Stomach (tissue), 9 donors: Measurements from ENCODE around the gene SHISAL1. TPM values are rescaled to one million over a fixed set of nuclear protein-coding genes. Genes with fewer than 3 reads are reported as not detected.

Source experiments
- DNase-seq, 2 donors: peaks; one replicate each; pipeline versions ENCODE4 v3.0.0 to v3.0.0-alpha.2; 2013 to 2019
- H3K27ac ChIP-seq, 5 donors: fragments of 200-600 bp in 4 of 5; sonication (generic) in 4 of 5; one replicate each; pipeline ENCODE4 v1.5.1; 2013 to 2019; ENCODE audit warnings: mild to moderate bottlenecking in 1 of 5, moderate library complexity in 1 of 5
- H3K27me3 ChIP-seq, 3 donors: fragments of 200-600 bp; sonication (generic); one replicate each; pipeline ENCODE4 v1.5.1; 2017 to 2019; ENCODE audit warnings: mixed run types in 1 of 3
- H3K36me3 ChIP-seq, 4 donors: fragments of 200-600 bp; sonication (generic); 1 replicate in 3 of 4; 2 replicates in 1 of 4; pipeline ENCODE4 v1.5.1; 2016 to 2019
- H3K4me1 ChIP-seq, 4 donors: fragments of 200-600 bp; sonication (generic); one replicate each; pipeline ENCODE4 v1.5.1; 2016 to 2019
- H3K4me3 ChIP-seq, 4 donors: fragments of 200-600 bp; sonication (generic) in 3 of 4; one replicate each; pipeline ENCODE4 v1.5.1; 2016 to 2019; ENCODE audit warnings: mild to moderate bottlenecking in 1 of 4
- H3K9me3 ChIP-seq, 4 donors: fragments of 200-600 bp; sonication (generic); one replicate each; pipeline ENCODE4 v1.5.1; 2016 to 2019
- CTCF ChIP-seq, 7 experiments: fragments of 450-650 bp in 4 of 7; fragments of 200-600 bp in 3 of 7; sonication (generic) in 3 of 7; IDR thresholded peaks; one replicate each; pipeline ENCODE4 v1.5.1; 2016 to 2019; ENCODE audit warnings: antibody characterized with exemption in 7 of 7, control low read depth in 2 of 7, mild to moderate bottlenecking in 1 of 7
- EP300 ChIP-seq: sonication (generic); formaldehyde crosslinking; IDR thresholded peaks from one replicate; pipeline ENCODE4 v1.6.1; 2017; ENCODE audit warnings: antibody characterized with exemption
- POLR2A ChIP-seq, 4 donors: fragments of 450-650 bp; IDR thresholded peaks; one replicate each; pipeline ENCODE4 v1.6.1; 2016; ENCODE audit warnings: antibody characterized with exemption in 4 of 4, control low read depth in 2 of 4, mild to moderate bottlenecking in 1 of 4, moderate library complexity in 1 of 4
- POLR2AphosphoS5 ChIP-seq, 3 donors: sonication (generic); formaldehyde crosslinking; IDR thresholded peaks; one replicate each; pipeline ENCODE4 v1.6.1; 2016; ENCODE audit warnings: antibody characterized with exemption in 3 of 3
- WGBS, 5 donors: extraction: QIAGEN DNeasy Blood & Tissue Kit in 3 of 5; methylation state at CpG; one replicate each; pipeline versions ENCODE4 v1.1.5 to v1.1.7; 2013 to 2018; 5-methylcytosine and 5-hydroxymethylcytosine counted together
- intact Hi-C: fragments of 100-400 bp; cut with DNase I; formaldehyde crosslinking; loops from one replicate; pipeline ENCODE4 v1.15.1; 2023; ENCODE audit warnings: low total_unique reads
- polyA plus RNA-seq, 3 donors: library from polyadenylated mRNA; stranded (reverse); fragments of 200-250 nt; gene quantifications; one replicate each; pipeline ENCODE4 v1.2.3, GENCODE V29; 2013
- total RNA-seq, 5 donors: library from RNA; depleted of rRNA; stranded (reverse); fragments of >200 nt; gene quantifications; one replicate each; pipeline versions ENCODE4 v1.1.0 to v1.2.3, GENCODE V29; 2014 to 2016
- donor health status: healthy with polysubstance abuse.
- donor health status: Bipolar disorder and iron deficiency.
- donor health status: healthy.

SHISAL1 gene
- total and polyA plus RNA-seq, 8 donors, result 0.43 to 19.3 (median 1.2) TPM

- peaks cover 0 to 64% (median 41%) of the 10 kb centered on the region in 3 donors for H3K27me3 ChIP-seq
- peak in 1 of 2 donors; percentile 75 for DNase-seq
- H3K4me3 ChIP-seq, result peak overlapping the region in 3 of 4 donors; percentile 27 to 31 (median 30)
- WGBS, 5 donors, result 13 to 25% (median 18%) methylated on average over 19 to 50 of the region's 55 CpGs
- peak in 1 of 7 experiments; percentile 7 for TF ChIP-seq CTCF (IDR thresholded peaks at IDR 0.05)
- no peak for TF ChIP-seq POLR2A (IDR thresholded peaks at IDR 0.05)
- peaks cover 10 to 24% (median 18%) of the 10 kb centered on the region in 4 donors for H3K4me1 ChIP-seq
- no peak overlapping the region for H3K27ac ChIP-seq
- intact Hi-C loops, result loop anchor here (10.0 kb wide), 1 partner anchor 173 kb away; no protein-coding TSS in a partner anchor
- H3K9me3 ChIP-seq, result no peaks in the 10 kb centered on the region
- no peaks in the 10 kb centered on the region for H3K36me3 ChIP-seq
Observed at GRCh38 chr22:44331881-44332714, 19.3 kb upstream of the SHISAL1 start.

DNA sequence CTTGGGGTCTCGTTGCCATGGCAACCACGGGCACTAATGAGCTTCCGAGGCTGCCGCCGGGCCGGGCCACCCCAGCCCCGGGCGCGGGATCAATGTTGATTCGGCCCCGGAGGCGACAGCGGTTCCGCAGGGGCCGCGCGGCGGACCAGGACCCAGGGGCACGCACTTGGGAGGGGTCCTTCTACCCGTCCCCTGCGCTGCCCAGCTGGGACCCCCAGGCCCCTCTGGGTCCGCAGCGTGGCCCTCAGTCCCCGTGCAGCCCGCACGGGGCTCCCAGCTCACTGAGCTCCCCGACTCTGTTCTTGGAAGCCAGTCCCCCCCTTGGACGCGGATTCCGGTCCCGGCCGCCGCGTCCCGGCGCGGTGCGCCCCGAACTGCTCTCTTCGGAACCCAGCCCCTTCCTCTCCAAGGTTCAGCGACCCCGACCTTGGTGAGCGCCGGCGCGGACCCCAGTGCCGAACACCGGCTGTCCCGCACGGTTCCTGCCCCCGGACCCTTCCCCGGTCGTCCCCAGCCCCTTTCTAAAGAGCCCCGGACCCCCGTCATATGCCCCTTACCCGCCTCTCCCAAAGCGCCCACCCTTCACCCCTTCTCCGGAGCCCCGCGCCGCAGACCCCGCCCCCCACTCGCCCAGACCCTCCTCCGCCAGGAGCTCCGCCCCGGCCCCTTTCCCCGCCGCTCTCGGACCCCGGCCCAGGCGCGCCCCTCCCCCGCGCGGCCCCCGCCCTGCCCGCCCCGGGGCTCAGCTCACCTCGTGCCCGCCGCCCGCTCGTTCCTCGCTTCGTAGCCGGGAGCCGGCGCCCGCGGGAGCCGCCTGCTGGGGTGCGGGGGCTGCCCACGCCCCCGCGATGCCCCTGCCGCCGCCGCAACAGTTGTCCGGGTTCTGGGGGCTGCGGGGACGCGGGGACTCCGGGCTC, 18.3 kb upstream of the SHISAL1 start:
- 3 to 6% (median 4%) methylated on average over 49 to 102 of the region's 103 CpGs for WGBS, 5 donors
- no peak for DNase-seq
- no peaks in the 10 kb centered on the region for H3K36me3 ChIP-seq
- peak overlapping the region in 2 of 5 donors; percentile 16 to 58 for H3K27ac ChIP-seq
- peaks cover 16 to 33% (median 24%) of the 10 kb centered on the region in 4 donors for H3K4me1 ChIP-seq
- TF ChIP-seq EP300 (no peak), CTCF (IDR thresholded peaks at IDR 0.05) (no peak), POLR2AphosphoS5 (IDR thresholded peaks at IDR 0.05) (no peak), POLR2A (IDR thresholded peaks at IDR 0.05) (no peak)
- no peaks in the 10 kb centered on the region for H3K9me3 ChIP-seq
- intact Hi-C loops, result loop anchor here (10.0 kb wide), 1 partner anchor 174 kb away; no protein-coding TSS in a partner anchor
- peaks cover 0 to 74% (median 41%) of the 10 kb centered on the region in 3 donors for H3K27me3 ChIP-seq
- peak overlapping the region; percentile 44 to 54 (median 48) for H3K4me3 ChIP-seq

DNA sequence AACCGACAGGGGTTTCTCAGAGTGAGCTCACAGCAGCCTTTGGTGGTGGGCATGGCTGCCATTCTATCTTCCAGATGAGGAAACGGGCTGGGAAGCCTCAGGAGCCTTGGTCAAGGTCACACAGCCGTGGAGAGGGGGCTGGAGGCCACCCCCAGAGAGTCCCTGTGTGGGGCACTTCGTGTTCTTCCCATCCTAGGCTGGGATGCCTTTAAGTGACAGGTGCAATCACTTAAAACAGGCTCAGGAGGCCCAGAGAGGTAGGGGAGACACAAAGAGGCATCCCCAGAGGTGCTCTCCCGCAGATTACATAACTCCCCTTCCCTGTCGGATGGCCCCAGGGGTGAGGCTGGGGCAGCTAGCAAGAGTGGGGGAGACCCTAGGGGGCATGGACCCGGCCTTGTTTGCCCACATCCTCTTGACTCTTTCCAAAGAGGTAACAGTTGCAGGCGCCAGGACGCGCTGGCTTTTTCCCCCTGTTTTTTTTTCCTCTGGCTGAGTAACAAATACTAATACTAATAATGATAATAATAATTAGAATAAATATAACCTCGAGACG, 17.5 kb upstream of the SHISAL1 start:
- TF ChIP-seq CTCF (IDR thresholded peaks at IDR 0.05), result no peak
- TF ChIP-seq POLR2AphosphoS5 (IDR thresholded peaks at IDR 0.05), result no peak
- no peak for TF ChIP-seq POLR2A (IDR thresholded peaks at IDR 0.05)
- no peak for TF ChIP-seq EP300
- H3K4me3 ChIP-seq, result peak overlapping the region; percentile 44 to 54 (median 48)
- 30 to 38% (median 31%) methylated on average over 10 to 12 of the region's 12 CpGs for WGBS, 5 donors
- H3K27ac ChIP-seq, result peak overlapping the region in 1 of 5 donors; percentile 58
- intact Hi-C loops, result loop anchor here (10.0 kb wide), 1 partner anchor 175 kb away; no protein-coding TSS in a partner anchor
- H3K9me3 ChIP-seq, result no peaks in the 10 kb centered on the region
- H3K27me3 ChIP-seq, result peaks cover 0 to 80% (median 41%) of the 10 kb centered on the region in 3 donors
- H3K4me1 ChIP-seq, result peaks cover 16 to 40% (median 31%) of the 10 kb centered on the region in 4 donors
- no peaks in the 10 kb centered on the region for H3K36me3 ChIP-seq
- no peak for DNase-seq
